Measurements from ENCODE around the gene CASP8.
"Not testable (repeated sequence)": the region's sequence is repeated elsewhere in the genome, so short reads cannot be mapped to it uniquely, and the experiment has no call there.

- TF ChIP-seq POLR2A, CTCF, EP300 (IDR thresholded peaks at IDR 0.05): not testable (repeated sequence)
These were observed 30.3 kb downstream of the CASP8 start for GRCh38 chr2:201290457-201291148.
